Mesodermal cell (in vitro differentiated cells): Measurements from ENCODE around the gene WNT2.
"Not testable (repeated sequence)": the region's sequence is repeated elsewhere in the genome, so short reads cannot be mapped to it uniquely, and the experiment has no call there.

Source experiments
- H3K27ac ChIP-seq: 2 replicates; pipeline ENCODE4 v1.7.0; 2013; ENCODE audit warnings: mild to moderate bottlenecking, low read depth, low read length, moderate library complexity; ENCODE audit not compliant: severe bottlenecking
- H3K36me3 ChIP-seq: 2 replicates; pipeline ENCODE4 v1.7.1; 2013; ENCODE audit warnings: mild to moderate bottlenecking, low read length, moderate library complexity; ENCODE audit not compliant: control insufficient read depth, insufficient read depth
- H3K4me1 ChIP-seq: one replicate; pipeline ENCODE4 v1.7.1; 2013; ENCODE audit warnings: mild to moderate bottlenecking, low read length; ENCODE audit not compliant: insufficient read depth, control insufficient read depth, poor library complexity, severe bottlenecking
- H3K4me3 ChIP-seq: 2 replicates; pipeline ENCODE4 v1.7.0; 2013; ENCODE audit warnings: low read length, control low read depth, mild to moderate bottlenecking; ENCODE audit not compliant: insufficient read depth, poor library complexity, severe bottlenecking; ENCODE audit errors: extremely low read depth
- H3K9me3 ChIP-seq: 2 replicates; pipeline ENCODE4 v1.7.1; 2013; ENCODE audit warnings: mild to moderate bottlenecking, low read length, moderate library complexity; ENCODE audit not compliant: control insufficient read depth
- WGBS, 2 experiments: methylation state at CpG; one replicate each; pipeline ENCODE4 v1.1.5; 2013; ENCODE audit warnings: missing lambda C conversion rate in 2 of 2; ENCODE audit not compliant: insufficient coverage in 2 of 2; 5-methylcytosine and 5-hydroxymethylcytosine counted together

Gene WNT2

DNA sequence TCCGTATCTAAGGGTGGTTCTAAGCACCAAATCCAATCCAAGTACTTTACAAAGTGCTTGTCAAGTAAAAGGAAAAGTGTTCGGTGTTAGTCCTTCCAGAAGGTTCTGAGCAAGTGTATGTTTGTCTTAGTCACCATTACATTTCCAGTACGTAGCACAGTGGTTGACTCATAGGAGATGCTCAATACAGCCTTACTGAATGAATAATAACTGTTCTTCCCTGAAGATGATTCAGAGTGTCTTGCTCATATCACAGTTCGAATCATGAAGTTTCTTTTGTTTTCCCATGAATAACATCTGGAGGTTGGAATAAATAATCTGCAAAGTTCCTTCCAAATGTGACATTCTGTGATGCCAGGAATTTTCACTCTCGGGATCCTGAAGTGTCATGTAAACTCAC, 53.4 kb downstream of the WNT2 start:
- Histone ChIP-seq H3K9me3 (no peaks in the 10 kb centered on the region), H3K4me1 (no peaks in the 10 kb centered on the region), H3K4me3 (no peak overlapping the region), H3K27ac (no peak overlapping the region), H3K36me3 (no peaks in the 10 kb centered on the region)
- 67 to 90% methylated on average over 1 to 2 of the region's 5 CpGs for WGBS, 2 experiments

- H3K9me3 ChIP-seq = no peaks in the 10 kb centered on the region
- 100% methylated on average over 1 of the region's 1 CpG; no CpG with 5 or more reads in 1 of the 2 experiments for WGBS, 2 experiments
- H3K36me3 ChIP-seq = no peaks in the 10 kb centered on the region
- H3K4me3 ChIP-seq = no peak overlapping the region
- no peaks in the 10 kb centered on the region for H3K4me1 ChIP-seq
- no peak overlapping the region for H3K27ac ChIP-seq
Observed at GRCh38 chr7:117264716-117265115, 58.1 kb downstream of the WNT2 start.

DNA sequence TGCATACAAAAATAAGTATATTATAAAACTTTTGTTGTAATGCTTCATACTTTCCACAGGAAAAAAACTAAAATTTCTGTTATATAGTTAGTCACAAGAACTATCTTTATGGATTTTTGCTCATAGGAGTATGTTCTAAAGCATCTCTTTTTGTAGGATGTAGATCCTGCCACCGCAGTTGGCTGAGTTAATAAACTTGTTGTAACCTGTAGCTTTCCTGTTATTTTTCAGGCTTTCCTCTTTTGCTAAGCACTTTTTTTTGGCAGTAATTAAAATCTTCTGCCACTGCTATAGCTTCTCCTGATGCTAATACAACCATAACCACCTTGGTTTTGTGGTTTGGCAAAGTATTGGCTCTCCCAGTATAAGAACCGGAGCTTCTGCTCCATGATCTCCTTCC, 60.3 kb downstream of the WNT2 start:
- no peaks in the 10 kb centered on the region for H3K9me3 ChIP-seq
- H3K4me3 ChIP-seq = no peak overlapping the region
- no peaks in the 10 kb centered on the region for H3K4me1 ChIP-seq
- no peak overlapping the region for H3K27ac ChIP-seq
- H3K36me3 ChIP-seq = no peaks in the 10 kb centered on the region
- WGBS, 2 experiments = 100% methylated on average over 1 of the region's 2 CpGs; no CpG with 5 or more reads in 1 of the 2 experiments

DNA sequence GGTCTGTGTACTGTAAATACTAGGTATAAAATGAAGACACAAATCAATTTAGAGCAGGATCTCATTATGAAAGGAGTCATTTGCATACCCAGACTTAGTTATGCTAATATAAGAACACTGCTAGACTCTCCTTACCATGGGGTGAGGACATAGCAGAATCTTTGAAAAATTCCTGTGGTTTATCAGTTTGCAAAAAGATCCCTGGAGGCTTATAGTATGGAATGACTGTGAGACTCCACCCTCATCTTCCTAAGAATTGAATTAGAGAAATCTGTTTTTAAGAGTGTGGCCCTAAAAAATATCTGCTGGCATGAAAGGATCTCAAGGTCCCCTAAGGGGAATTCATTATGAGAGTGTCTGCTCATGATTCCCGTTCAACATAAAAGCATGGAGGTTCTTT, 63.2 kb downstream of the WNT2 start:
- Histone ChIP-seq H3K4me3 (no peak overlapping the region), H3K27ac (no peak overlapping the region), H3K4me1 (no peaks in the 10 kb centered on the region), H3K9me3 (peaks cover 4% of the 10 kb centered on the region), H3K36me3 (no peaks in the 10 kb centered on the region)
- 100% methylated on average over 1 of the region's 1 CpG; no CpG with 5 or more reads in 1 of the 2 experiments for WGBS, 2 experiments

- no peak overlapping the region for H3K4me3 ChIP-seq
- H3K9me3 ChIP-seq = peaks cover 4% of the 10 kb centered on the region
- H3K4me1 ChIP-seq = peaks cover 5% of the 10 kb centered on the region
- no peak overlapping the region for H3K27ac ChIP-seq
- WGBS, 2 experiments = 95 to 97% methylated on average over 4 of the region's 4 CpGs
- no peaks in the 10 kb centered on the region for H3K36me3 ChIP-seq
Observed at GRCh38 chr7:117251687-117252086, 71.2 kb downstream of the WNT2 start.

- H3K27ac ChIP-seq = no peak overlapping the region
- peaks cover 5% of the 10 kb centered on the region for H3K4me1 ChIP-seq
- peaks cover under 1% of the 10 kb centered on the region for H3K9me3 ChIP-seq
- WGBS, 2 experiments = 82 to 83% methylated on average over 3 to 4 of the region's 4 CpGs
- no peak overlapping the region for H3K4me3 ChIP-seq
- H3K36me3 ChIP-seq = no peaks in the 10 kb centered on the region
Observed at GRCh38 chr7:117250801-117251200, 72.1 kb downstream of the WNT2 start.

DNA sequence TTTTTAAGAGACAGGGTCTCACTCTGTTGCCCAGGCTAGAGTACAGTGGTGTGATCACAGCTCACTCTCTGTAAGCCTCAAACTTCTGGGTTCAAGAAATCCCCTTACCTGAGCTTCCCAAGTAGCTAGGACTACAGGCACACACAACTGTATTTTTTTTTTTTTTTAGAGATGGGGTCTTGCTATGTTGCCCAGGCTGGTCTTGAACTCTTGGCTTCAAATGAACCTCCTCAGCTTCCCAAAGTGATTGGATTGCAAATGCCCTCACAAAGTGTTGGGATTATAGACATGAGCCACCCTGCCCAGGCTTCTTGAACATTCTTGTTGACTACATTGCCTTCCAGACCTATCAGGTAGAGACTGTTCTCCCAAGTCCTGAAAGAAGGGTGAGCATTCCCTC, 72.6 kb downstream of the WNT2 start:
- Histone ChIP-seq H3K27ac (no peak overlapping the region), H3K9me3 (no peaks in the 10 kb centered on the region), H3K4me1 (peaks cover 5% of the 10 kb centered on the region), H3K36me3 (no peaks in the 10 kb centered on the region), H3K4me3 (no peak overlapping the region)

DNA sequence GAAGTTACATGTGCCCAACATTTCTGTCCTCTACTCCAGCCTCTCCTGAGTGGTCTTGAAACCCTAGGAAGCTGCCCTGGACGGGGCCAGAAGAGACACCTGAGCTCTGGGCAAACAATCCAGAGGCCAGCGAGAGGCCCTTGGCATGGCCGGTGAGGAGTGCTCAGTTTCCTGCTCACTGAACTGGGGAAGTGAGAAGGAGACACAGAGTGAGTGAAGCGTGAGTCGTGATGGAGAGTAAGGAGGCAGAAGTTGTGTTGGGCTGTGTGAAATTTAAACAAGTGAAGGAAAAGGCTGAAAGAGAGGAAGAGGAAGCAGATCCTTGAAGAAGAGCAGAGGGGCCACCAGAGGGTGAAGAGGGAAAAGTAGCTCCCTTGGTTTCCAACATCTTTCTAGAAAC, 73.2 kb downstream of the WNT2 start:
- 89 to 90% methylated on average over 2 to 5 of the region's 5 CpGs for WGBS, 2 experiments

GRCh38 chr7:117248829-117249228, 74.0 kb downstream of the WNT2 start:
- Histone ChIP-seq H3K4me1 (peaks cover 5% of the 10 kb centered on the region), H3K9me3 (no peaks in the 10 kb centered on the region), H3K4me3 (no peak overlapping the region), H3K36me3 (no peaks in the 10 kb centered on the region), H3K27ac (no peak overlapping the region)
- 87% methylated on average over 5 of the region's 5 CpGs for WGBS, 2 experiments

More for the DNA sequence above, 73.2 kb downstream of the WNT2 start:
- peaks cover 5% of the 10 kb centered on the region for H3K4me1 ChIP-seq
- no peaks in the 10 kb centered on the region for H3K9me3 ChIP-seq
- H3K36me3 ChIP-seq = no peaks in the 10 kb centered on the region
- no peak overlapping the region for H3K27ac ChIP-seq
- H3K4me3 ChIP-seq = no peak overlapping the region

- Histone ChIP-seq H3K9me3 (no peaks in the 10 kb centered on the region), H3K4me3 (no peak overlapping the region), H3K36me3 (no peaks in the 10 kb centered on the region), H3K27ac (no peak overlapping the region), H3K4me1 (peaks cover 5% of the 10 kb centered on the region)
- WGBS, 2 experiments = 79 to 89% methylated on average over 3 to 4 of the region's 4 CpGs
Observed at GRCh38 chr7:117247809-117248208, 75.0 kb downstream of the WNT2 start.

DNA sequence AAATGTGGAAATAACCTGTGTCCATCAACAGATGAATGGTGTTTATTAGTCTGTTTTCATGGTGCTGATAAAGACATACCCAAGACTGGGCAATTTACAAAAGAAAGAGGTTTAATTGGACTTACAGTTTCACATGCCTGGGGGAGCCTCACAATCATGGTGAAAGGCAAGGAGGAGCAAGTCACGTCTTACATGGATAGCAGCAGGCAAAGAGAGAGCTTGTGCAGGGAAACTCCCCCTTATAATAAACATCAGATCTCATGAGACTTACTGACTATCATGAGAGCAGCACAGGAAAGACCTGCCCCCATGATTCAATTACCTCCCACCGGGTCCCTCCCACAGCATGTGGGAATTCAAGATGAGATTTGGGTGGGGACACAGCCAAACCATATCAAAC, 77.2 kb downstream of the WNT2 start:
- H3K36me3 ChIP-seq, H3K4me3 ChIP-seq, H3K9me3 ChIP-seq, H3K27ac ChIP-seq, H3K4me1 ChIP-seq: not testable (repeated sequence)
- 100% methylated on average over 1 of the region's 2 CpGs; no CpG with 5 or more reads in 1 of the 2 experiments for WGBS, 2 experiments
